ENCODE data around the gene ZNF554. TPM values are rescaled to one million over a fixed set of nuclear protein-coding genes. Genes with fewer than 3 reads are reported as not detected.
A peak's percentile ranks its signal among the peaks of the same experiment; 100 is the strongest.
"Not testable (repeated sequence)": the region's sequence is repeated elsewhere in the genome, so short reads cannot be mapped to it uniquely, and the experiment has no call there.

ZNF554 gene
- total RNA-seq, 1 donor from 2014 or later = 4.2 TPM

DNA sequence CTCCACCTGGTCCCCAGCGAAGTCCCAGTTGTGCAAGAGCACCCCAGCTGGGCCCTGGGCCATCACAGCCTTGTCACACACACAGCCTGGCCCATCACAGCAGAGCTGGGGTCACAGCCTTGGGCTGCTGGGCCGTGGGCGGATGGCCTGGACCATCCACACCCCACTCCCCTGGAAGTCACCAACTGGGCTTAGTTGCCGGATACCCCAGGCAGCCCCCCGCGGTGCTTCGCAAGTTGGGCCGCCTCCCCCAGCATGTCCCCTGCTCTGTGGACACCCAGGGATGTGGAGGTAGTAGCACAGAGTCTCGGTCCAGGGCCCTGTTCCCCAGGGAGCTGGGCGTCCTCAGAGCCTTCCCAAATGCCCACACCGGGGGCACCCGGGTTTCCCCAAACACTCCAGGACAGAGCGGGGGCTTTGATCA, 4.5 kb upstream of the ZNF554 start:
- no peak for DNase-seq
- H3K36me3 ChIP-seq = peaks cover 16% of the 10 kb centered on the region
- intact Hi-C loops (cut with DNase I) = no loop called here

GRCh38 chr19:2815923-2816322, 3.7 kb upstream of the ZNF554 start:
- Histone ChIP-seq H3K36me3 (peaks cover 8% of the 10 kb centered on the region), H3K9me3 (no peaks in the 10 kb centered on the region), H3K27ac (no peak overlapping the region), H3K4me3 (no peak overlapping the region), H3K27me3 (ENCODE audit: low read depth) (no peaks in the 10 kb centered on the region), H3K4me1 (peaks cover 13% of the 10 kb centered on the region)
- TF ChIP-seq, protein P1, sequence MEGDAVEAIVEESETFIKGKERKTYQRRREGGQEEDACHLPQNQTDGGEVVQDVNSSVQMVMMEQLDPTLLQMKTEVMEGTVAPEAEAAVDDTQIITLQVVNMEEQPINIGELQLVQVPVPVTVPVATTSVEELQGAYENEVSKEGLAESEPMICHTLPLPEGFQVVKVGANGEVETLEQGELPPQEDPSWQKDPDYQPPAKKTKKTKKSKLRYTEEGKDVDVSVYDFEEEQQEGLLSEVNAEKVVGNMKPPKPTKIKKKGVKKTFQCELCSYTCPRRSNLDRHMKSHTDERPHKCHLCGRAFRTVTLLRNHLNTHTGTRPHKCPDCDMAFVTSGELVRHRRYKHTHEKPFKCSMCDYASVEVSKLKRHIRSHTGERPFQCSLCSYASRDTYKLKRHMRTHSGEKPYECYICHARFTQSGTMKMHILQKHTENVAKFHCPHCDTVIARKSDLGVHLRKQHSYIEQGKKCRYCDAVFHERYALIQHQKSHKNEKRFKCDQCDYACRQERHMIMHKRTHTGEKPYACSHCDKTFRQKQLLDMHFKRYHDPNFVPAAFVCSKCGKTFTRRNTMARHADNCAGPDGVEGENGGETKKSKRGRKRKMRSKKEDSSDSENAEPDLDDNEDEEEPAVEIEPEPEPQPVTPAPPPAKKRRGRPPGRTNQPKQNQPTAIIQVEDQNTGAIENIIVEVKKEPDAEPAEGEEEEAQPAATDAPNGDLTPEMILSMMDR (IDR thresholded peaks at IDR 0.05) = no peak
- ATAC-seq (no peak), DNase-seq (peak; percentile 42)
- intact Hi-C loops (cut with DNase I) = no loop called here

More for the DNA sequence above, 4.5 kb upstream of the ZNF554 start:
- no peak overlapping the region for H3K27ac ChIP-seq
- peaks cover 6% of the 10 kb centered on the region for H3K4me1 ChIP-seq
- H3K4me3 ChIP-seq = no peak overlapping the region
- no peak for ATAC-seq
- TF ChIP-seq, protein P1 (IDR thresholded peaks at IDR 0.05) = no peak
- H3K9me3 ChIP-seq = no peaks in the 10 kb centered on the region
- no peaks in the 10 kb centered on the region for H3K27me3 ChIP-seq (ENCODE audit: low read depth)

- peaks cover 16% of the 10 kb centered on the region for H3K4me1 ChIP-seq
- DNase-seq = no peak
- intact Hi-C loops (cut with DNase I) = no loop called here
- no peaks in the 10 kb centered on the region for H3K9me3 ChIP-seq
- H3K27me3 ChIP-seq (ENCODE audit: low read depth) = no peaks in the 10 kb centered on the region
- TF ChIP-seq, protein P1 (IDR thresholded peaks at IDR 0.05) = no peak
- H3K27ac ChIP-seq = no peak overlapping the region
- no peak for ATAC-seq
- no peak overlapping the region for H3K4me3 ChIP-seq
- peaks cover 8% of the 10 kb centered on the region for H3K36me3 ChIP-seq
These were observed 3.0 kb upstream of the ZNF554 start for GRCh38 chr19:2816641-2817040.

DNA sequence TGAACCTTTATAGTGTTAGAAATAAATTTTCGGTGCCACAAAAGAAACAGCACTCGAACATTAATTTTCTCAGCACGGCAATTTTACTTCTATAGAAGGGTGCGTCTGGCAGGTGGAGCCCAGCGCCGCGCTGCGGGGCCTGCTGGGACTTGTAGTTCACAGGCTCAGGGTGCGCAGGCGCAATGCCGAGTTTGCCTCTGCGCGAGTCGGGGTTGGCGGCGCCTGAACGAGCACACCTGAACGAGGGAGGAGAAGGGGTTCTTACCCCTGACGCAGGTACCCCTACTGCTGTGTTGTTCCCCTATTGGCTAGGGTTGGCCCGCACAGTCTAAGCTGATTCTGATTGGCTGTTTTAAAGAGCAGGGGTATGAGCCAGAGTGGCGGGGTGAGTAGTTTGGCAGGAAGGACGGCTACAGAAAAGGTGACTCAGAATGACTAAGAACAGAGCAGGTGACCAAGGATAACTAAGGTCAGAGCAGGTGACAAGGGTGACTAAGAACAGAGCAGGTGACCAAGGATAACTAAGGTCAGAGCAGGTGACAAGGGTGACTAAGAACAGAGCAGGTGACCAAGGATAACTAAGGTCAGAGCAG, 2.3 kb upstream of the ZNF554 start:
- intact Hi-C loops (cut with DNase I); H3K36me3 ChIP-seq; ATAC-seq; H3K9me3 ChIP-seq; H3K4me3 ChIP-seq; H3K27me3 ChIP-seq (ENCODE audit: low read depth); H3K27ac ChIP-seq: not testable (repeated sequence)
- peaks cover 16% of the 10 kb centered on the region for H3K4me1 ChIP-seq
- DNase-seq = peak; percentile 46

DNA sequence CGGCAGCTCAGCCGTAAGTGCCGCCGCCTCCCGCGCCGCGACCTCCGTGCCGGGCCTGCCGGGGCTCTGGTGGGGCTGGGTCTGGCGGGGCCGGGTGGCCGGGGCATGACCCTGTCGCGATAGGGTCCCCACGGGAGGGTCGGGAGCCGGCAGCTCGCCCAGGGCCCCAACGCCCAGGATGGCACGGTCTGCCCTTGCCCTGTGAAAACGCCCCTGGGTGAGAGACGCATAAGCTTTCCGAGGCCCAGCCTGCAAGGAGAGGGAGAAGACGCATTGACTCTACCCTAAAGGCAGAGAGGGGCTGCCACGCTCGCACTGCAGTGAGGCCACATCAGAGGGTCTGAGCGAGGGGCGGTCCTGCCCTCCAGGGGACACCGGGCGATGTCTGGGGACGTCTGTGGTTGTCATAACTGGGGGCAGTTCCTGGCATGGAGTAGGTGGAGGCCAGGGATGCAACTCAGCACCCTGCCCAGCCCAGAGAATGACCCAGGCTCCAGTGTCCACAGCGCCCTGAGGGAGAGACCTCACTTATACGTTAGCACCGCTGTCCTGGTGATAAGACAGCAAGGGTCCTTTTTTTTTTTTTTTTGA, 539 bp downstream of the ZNF554 start:
- DNase-seq = peak; percentile 50
- Histone ChIP-seq H3K4me1 (peaks cover 16% of the 10 kb centered on the region), H3K36me3 (no peaks in the 10 kb centered on the region), H3K9me3 (no peaks in the 10 kb centered on the region), H3K27ac (peak overlapping the region; percentile 76), H3K4me3 (peak overlapping the region; percentile 91), H3K27me3 (ENCODE audit: low read depth) (no peaks in the 10 kb centered on the region)
- TF ChIP-seq, protein P1 (IDR thresholded peaks at IDR 0.05) = no peak
- ATAC-seq = peak; percentile 7
- intact Hi-C loops (cut with DNase I) = no loop called here

- H3K4me3 ChIP-seq = no peak overlapping the region
- intact Hi-C loops (cut with DNase I) = no loop called here
- H3K9me3 ChIP-seq = no peaks in the 10 kb centered on the region
- peaks cover 12% of the 10 kb centered on the region for H3K36me3 ChIP-seq
- ATAC-seq (no peak), DNase-seq (no peak)
- peaks cover 16% of the 10 kb centered on the region for H3K4me1 ChIP-seq
- no peak overlapping the region for H3K27ac ChIP-seq
- TF ChIP-seq, protein P1 (IDR thresholded peaks at IDR 0.05) = no peak
- no peaks in the 10 kb centered on the region for H3K27me3 ChIP-seq (ENCODE audit: low read depth)
These were observed 3.2 kb downstream of the ZNF554 start for GRCh38 chr19:2822846-2823245.

All from lower lobe of right lung (tissue), 2 donors.